HCT116 (cell line): ENCODE results near the gene CR1L. TPM values are rescaled to one million over a fixed set of nuclear protein-coding genes. Genes with fewer than 3 reads are reported as not detected.

Source experiments
- ATAC-seq: fragments of 200-7000 bp; cut with Tn5 transposase; 2 replicates; pipeline ENCODE4 v1.9.1; 2020; ENCODE audit warnings: mild to moderate bottlenecking, moderate library complexity
- BruUV-seq: library from RNA; stranded (reverse); fragments of 400-500 nt; replicated peaks from 2 replicates; lab custom pipeline; 2021; lab: Mats Ljungman, UMichigan
- CTCF ChIA-PET: fragments of 300-600 bp; sonication (Branson Sonifier 250); formaldehyde crosslinking; loops from one replicate; lab custom pipeline; 2021; ENCODE audit warnings: antibody characterized with exemption; lab: Charles Lee
- POLR2A ChIA-PET: fragments of 300-600, 350-600 bp; sonication (Branson Sonifier 250); formaldehyde crosslinking; loops from one replicate; lab custom pipeline; 2021; ENCODE audit warnings: antibody characterized with exemption; lab: Charles Lee
- RAD21 ChIA-PET, 2 experiments: fragments of 300-600 bp; sonication (Branson Sonifier 250); formaldehyde crosslinking; loops; one replicate each; lab custom pipeline; 2023; ENCODE audit warnings: low total read pairs in 2 of 2; ENCODE audit not compliant: uncharacterized antibody in 2 of 2, unreplicated experiment in 2 of 2, low non-redundant PET in 1 of 2; lab: Charles Lee
- DNase-seq: peaks from one replicate; pipeline ENCODE4 v3.0.0-alpha.2; 2010; ENCODE audit warnings: low read depth, low spot score
- H2AFZ ChIP-seq: fragments of 200-600 bp; shearing (Covaris generic), sonication (generic); 2 replicates; pipeline ENCODE4 v1.6.1; 2017; ENCODE audit warnings: low read depth, mixed run types, mixed read lengths, antibody characterized with exemption, low read length; ENCODE audit not compliant: poor library complexity, severe bottlenecking
- H3K27ac ChIP-seq: 2 replicates; pipeline ENCODE4 v1.5.1; 2012; ENCODE audit warnings: low read depth, low read length
- H3K27me3 ChIP-seq: fragments of 200-600 bp; sonication (generic); 2 replicates; pipeline ENCODE4 v1.6.1; 2016; ENCODE audit warnings: mixed run types, low read length, mixed read lengths; ENCODE audit not compliant: insufficient read depth
- H3K36me3 ChIP-seq, 2 experiments: fragments of 200-500 bp in 1 of 2; fragments of 200-600 bp in 1 of 2; sonication (Bioruptor generic) in 1 of 2; sonication (generic) in 1 of 2; 2 replicates each; pipeline versions ENCODE4 v1.5.1 to v1.6.1; 2014 to 2016; ENCODE audit warnings: low read length in 2 of 2, inconsistent platforms in 1 of 2, mixed read lengths in 1 of 2, mixed run types in 1 of 2; ENCODE audit not compliant: insufficient read depth in 2 of 2, control insufficient read depth in 1 of 2
- H3K4me1 ChIP-seq, 2 experiments: fragments of 200-600 bp in 1 of 2; sonication (generic) in 1 of 2; 2 replicates each; pipeline versions ENCODE4 v1.5.1 to v1.6.1; 2012 to 2017; ENCODE audit warnings: low read length in 2 of 2, inconsistent platforms in 1 of 2, mild to moderate bottlenecking in 1 of 2, mixed read lengths in 1 of 2, mixed run types in 1 of 2, moderate library complexity in 1 of 2; ENCODE audit not compliant: insufficient read depth in 2 of 2, control insufficient read depth in 1 of 2
- H3K4me2 ChIP-seq: fragments of 200-600 bp; sonication (generic); 2 replicates; pipeline ENCODE4 v1.6.1; 2017; ENCODE audit warnings: mixed run types, low read length, mixed read lengths
- H3K4me3 ChIP-seq, 2 experiments: fragments of 200-600 bp in 1 of 2; sonication (generic) in 1 of 2; replicated peaks in 1 of 2; 2 replicates each; pipeline ENCODE4 v1.5.1; 2011 to 2016; ENCODE audit warnings: low read length in 2 of 2, control low read depth in 1 of 2, low read depth in 1 of 2, mild to moderate bottlenecking in 1 of 2, mixed read lengths in 1 of 2, mixed run types in 1 of 2
- H3K79me2 ChIP-seq: fragments of 200-600 bp; sonication (generic); 2 replicates; pipeline ENCODE4 v1.6.1; 2017; ENCODE audit warnings: mild to moderate bottlenecking, mixed run types, low read length, moderate library complexity, mixed read lengths; ENCODE audit not compliant: insufficient read depth
- H3K9ac ChIP-seq: fragments of 200-600 bp; sonication (generic); 2 replicates; pipeline ENCODE4 v1.6.1; 2016; ENCODE audit warnings: low read length, mixed read lengths
- H3K9me2 ChIP-seq: fragments of 200-600 bp; sonication (generic), shearing (Covaris generic); 2 replicates; pipeline ENCODE4 v1.6.1; 2017; ENCODE audit warnings: mixed run types, mild to moderate bottlenecking, moderate library complexity; ENCODE audit not compliant: insufficient read depth
- H3K9me3 ChIP-seq, 2 experiments: fragments of 200-500 bp in 1 of 2; fragments of 200-600 bp in 1 of 2; sonication (Bioruptor generic) in 1 of 2; sonication (generic) in 1 of 2; 2 replicates each; pipeline ENCODE4 v1.6.1; 2014 to 2017; ENCODE audit warnings: low read length in 2 of 2, mixed read lengths in 2 of 2, inconsistent platforms in 1 of 2, low read depth in 1 of 2, mild to moderate bottlenecking in 1 of 2, mixed run types in 1 of 2, moderate library complexity in 1 of 2; ENCODE audit not compliant: control insufficient read depth in 1 of 2, insufficient read depth in 1 of 2
- H4K20me1 ChIP-seq: fragments of 200-600 bp; sonication (generic), shearing (Covaris generic); 2 replicates; pipeline ENCODE4 v1.6.1; 2017; ENCODE audit warnings: mixed run types, mild to moderate bottlenecking, moderate library complexity; ENCODE audit not compliant: insufficient read depth
- CEBPB ChIP-seq: IDR thresholded peaks from 2 replicates; pipeline ENCODE4 v1.6.1; 2012; ENCODE audit warnings: low read depth
- CTCF ChIP-seq, 3 experiments: fragments of 200-600 bp in 1 of 3; sonication (generic) in 1 of 3; IDR thresholded peaks in 2 of 3; conservative IDR thresholded peaks in 1 of 3; 2 replicates each; pipeline ENCODE4 v1.5.1; 2012 to 2017; ENCODE audit warnings: low read depth in 2 of 3, low read length in 2 of 3, antibody characterized with exemption in 1 of 3, borderline replicate concordance in 1 of 3, control low read depth in 1 of 3, mild to moderate bottlenecking in 1 of 3, mixed read lengths in 1 of 3, mixed run types in 1 of 3, moderate library complexity in 1 of 3; ENCODE audit not compliant: insufficient read depth in 1 of 3
- JUND ChIP-seq: IDR thresholded peaks from 2 replicates; pipeline ENCODE4 v1.6.1; 2012
- MAX ChIP-seq: IDR thresholded peaks from 2 replicates; pipeline ENCODE4 v1.6.1; 2012
- RAD21 ChIP-seq: IDR thresholded peaks from 2 replicates; pipeline ENCODE4 v1.6.1; 2012; ENCODE audit warnings: low read depth, mild to moderate bottlenecking
- SIN3A ChIP-seq: IDR thresholded peaks from 2 replicates; pipeline ENCODE4 v1.6.1; 2012; ENCODE audit warnings: low read depth
- SP1 ChIP-seq: IDR thresholded peaks from 2 replicates; pipeline ENCODE4 v1.6.1; 2012; ENCODE audit warnings: low read depth
- TCF7L2 ChIP-seq: IDR thresholded peaks from 2 replicates; pipeline ENCODE4 v1.7.0; 2011; ENCODE audit warnings: borderline replicate concordance, inconsistent platforms; ENCODE audit not compliant: insufficient read depth, insufficient read length; ENCODE audit errors: extremely low read depth
- ZNF274 ChIP-seq: fragments of 200-500 bp; sonication (Bioruptor generic); IDR thresholded peaks from 2 replicates; pipeline ENCODE4 v1.6.1; 2014; ENCODE audit warnings: mild to moderate bottlenecking, low read depth, low read length, inconsistent platforms
- intact Hi-C: fragments of 100-400 bp; cut with micrococcal nuclease; formaldehyde crosslinking; loops from 2 replicates; pipeline ENCODE4 v1.10.0; 2022
- total RNA-seq: library from RNA; stranded (reverse); gene quantifications from one replicate; pipeline ENCODE4 v1.2.1, GENCODE V29; 2021; ENCODE audit not compliant: unreplicated experiment
- TF ChIP-seq, protein P1 (sequence below): IDR thresholded peaks from 2 replicates; pipeline ENCODE4 v1.6.1; 2012; ENCODE audit warnings: low read depth

Gene CR1L
- total RNA-seq, 1 experiment from 2014 or later: 0.15 TPM

DNA sequence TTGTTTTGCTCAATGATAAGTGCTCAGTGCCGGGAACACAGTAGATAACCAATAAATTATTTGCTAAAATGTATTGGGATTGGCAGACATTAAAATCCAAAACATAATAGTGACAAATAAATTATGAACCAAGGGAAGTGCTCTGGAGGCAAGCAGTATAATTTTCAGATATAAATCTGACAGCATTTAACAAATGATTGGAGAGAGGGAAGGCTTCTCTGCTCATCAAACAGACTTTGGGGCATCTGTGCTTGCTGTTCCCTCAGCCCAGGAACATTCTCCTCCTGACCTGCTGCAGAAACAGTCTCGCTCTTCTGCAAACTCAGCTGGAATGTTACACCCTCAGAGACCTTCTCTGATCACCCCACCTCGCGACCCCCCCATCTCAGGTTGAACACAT, 109.1 kb downstream of the CR1L start:
- RAD21 ChIA-PET: no interaction called here
- peaks cover 72% of the 10 kb centered on the region for H3K79me2 ChIP-seq
- H3K4me1 ChIP-seq: peaks cover 15 to 26% of the 10 kb centered on the region in 2 experiments
- intact Hi-C loops: no loop called here
- H3K36me3 ChIP-seq: peaks cover 3 to 6% of the 10 kb centered on the region in 2 experiments; a peak in 2 of 4 replicates
- H2AFZ ChIP-seq: no peak overlapping the region
- 0 out of 2 replicates have a peak overlapping the region, but pooled peaks have one; percentile 77 for H3K4me2 ChIP-seq
- H3K4me3 ChIP-seq: no peak overlapping the region
- H3K9me2 ChIP-seq: no peaks in the 10 kb centered on the region
- no peak overlapping the region for H3K9ac ChIP-seq
- CTCF ChIA-PET: no interaction called here
- no peak overlapping the region for H3K27ac ChIP-seq
- DNase-seq (no peak), ATAC-seq (no peak)
- BruUV-seq: no TSS peak
- POLR2A ChIA-PET: no interaction called here
- H4K20me1 ChIP-seq: no peaks in the 10 kb centered on the region
- H3K9me3 ChIP-seq: no peaks in the 10 kb centered on the region
- TF ChIP-seq SP1: no peak
- no peak for TF ChIP-seq SIN3A
- no peak for TF ChIP-seq JUND
- TF ChIP-seq, protein P1, sequence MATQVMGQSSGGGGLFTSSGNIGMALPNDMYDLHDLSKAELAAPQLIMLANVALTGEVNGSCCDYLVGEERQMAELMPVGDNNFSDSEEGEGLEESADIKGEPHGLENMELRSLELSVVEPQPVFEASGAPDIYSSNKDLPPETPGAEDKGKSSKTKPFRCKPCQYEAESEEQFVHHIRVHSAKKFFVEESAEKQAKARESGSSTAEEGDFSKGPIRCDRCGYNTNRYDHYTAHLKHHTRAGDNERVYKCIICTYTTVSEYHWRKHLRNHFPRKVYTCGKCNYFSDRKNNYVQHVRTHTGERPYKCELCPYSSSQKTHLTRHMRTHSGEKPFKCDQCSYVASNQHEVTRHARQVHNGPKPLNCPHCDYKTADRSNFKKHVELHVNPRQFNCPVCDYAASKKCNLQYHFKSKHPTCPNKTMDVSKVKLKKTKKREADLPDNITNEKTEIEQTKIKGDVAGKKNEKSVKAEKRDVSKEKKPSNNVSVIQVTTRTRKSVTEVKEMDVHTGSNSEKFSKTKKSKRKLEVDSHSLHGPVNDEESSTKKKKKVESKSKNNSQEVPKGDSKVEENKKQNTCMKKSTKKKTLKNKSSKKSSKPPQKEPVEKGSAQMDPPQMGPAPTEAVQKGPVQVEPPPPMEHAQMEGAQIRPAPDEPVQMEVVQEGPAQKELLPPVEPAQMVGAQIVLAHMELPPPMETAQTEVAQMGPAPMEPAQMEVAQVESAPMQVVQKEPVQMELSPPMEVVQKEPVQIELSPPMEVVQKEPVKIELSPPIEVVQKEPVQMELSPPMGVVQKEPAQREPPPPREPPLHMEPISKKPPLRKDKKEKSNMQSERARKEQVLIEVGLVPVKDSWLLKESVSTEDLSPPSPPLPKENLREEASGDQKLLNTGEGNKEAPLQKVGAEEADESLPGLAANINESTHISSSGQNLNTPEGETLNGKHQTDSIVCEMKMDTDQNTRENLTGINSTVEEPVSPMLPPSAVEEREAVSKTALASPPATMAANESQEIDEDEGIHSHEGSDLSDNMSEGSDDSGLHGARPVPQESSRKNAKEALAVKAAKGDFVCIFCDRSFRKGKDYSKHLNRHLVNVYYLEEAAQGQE: no peak
- TF ChIP-seq CTCF (IDR thresholded peaks at IDR 0.05 in 2 of 3, conservative IDR thresholded peaks at IDR 0.05 in 1 of 3; ENCODE audit: borderline replicate concordance in 1 of 3, insufficient read depth in 1 of 3, low read depth in 2 of 3, low read length in 2 of 3): no peak
- TF ChIP-seq RAD21: no peak
- no peak for TF ChIP-seq CEBPB
- TF ChIP-seq ZNF274: no peak
- no peak for TF ChIP-seq MAX
- TF ChIP-seq TCF7L2: no peak
- H3K27me3 ChIP-seq: no peaks in the 10 kb centered on the region
